ENCODE measurements around the gene HOXA5.

The HOXA5 gene

GRCh38 chr7:27109466-27110185 lies 33.9 kb downstream of the HOXA5 start:
- DNase-seq (ENCODE audit: low read depth in 4 of 4, low spot score in 1 of 4), result no peak

GRCh38 chr7:27108390-27109127 lies 34.9 kb downstream of the HOXA5 start:
- DNase-seq (ENCODE audit: low read depth in 4 of 4, low spot score in 1 of 4), result no peak

- DNase-seq (ENCODE audit: low read depth in 4 of 4, low spot score in 1 of 4), result no peak
Measured at GRCh38 chr7:27107391-27108381, 35.8 kb downstream of the HOXA5 start.

DNA sequence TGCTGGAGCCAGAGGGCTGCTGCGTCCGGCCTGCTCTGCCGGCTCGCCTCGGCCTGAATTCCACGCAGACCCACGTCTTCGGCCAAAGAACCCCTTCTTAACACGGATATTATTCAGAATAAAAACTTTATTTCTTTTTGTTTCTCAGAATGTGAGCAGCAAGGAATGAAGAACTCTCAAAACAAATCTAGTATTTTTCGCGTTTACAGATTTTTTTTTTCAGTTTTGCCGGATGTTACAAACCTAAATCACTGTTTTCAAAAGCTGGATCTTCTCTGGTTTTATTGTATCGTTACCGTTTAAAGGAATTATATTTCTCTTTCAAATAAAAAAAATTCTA lies 36.6 kb downstream of the HOXA5 start:
- DNase-seq (ENCODE audit: low read depth in 4 of 4, low spot score in 1 of 4), result no peak

DNA sequence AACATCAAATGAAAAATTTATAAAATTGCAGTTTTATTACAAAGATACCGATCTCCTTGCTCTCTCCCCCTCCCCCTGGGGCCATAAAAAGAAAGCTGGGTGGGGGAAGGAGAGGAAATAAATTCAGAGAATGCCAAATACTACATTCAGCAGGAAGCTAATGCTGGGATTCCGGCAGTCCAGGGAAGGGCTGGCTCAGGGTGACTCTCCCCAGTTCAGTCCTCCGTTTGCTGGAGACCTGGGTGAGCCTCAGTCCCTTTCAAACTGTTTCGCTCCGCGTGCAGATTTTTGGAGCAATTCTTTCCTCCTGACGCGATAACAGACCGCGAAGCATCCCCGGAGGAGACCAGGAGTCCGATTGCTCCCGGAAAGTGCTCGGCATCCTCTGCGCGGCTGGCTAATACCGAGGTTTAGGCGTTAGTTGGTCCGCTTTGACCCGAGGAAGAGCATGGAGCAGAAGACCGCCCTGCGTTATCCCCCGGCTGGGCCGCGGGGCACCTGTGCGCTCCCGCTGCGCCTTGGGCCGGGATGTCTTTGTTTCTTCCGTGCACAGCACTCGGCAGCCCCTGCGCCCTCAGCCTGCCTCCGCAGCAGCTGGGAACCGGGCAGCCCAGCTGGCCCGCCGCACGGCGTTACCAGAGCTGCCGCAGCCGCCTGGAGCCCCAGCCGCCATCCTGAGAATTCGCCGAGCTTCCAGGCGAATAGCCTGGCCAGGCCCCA lies 37.1 kb downstream of the HOXA5 start:
- DNase-seq (ENCODE audit: low read depth in 4 of 4, low spot score in 1 of 4), result no peak

GRCh38 chr7:27105301-27106031 lies 38.0 kb downstream of the HOXA5 start:
- no peak for DNase-seq (ENCODE audit: low read depth in 4 of 4, low spot score in 1 of 4)

DNA sequence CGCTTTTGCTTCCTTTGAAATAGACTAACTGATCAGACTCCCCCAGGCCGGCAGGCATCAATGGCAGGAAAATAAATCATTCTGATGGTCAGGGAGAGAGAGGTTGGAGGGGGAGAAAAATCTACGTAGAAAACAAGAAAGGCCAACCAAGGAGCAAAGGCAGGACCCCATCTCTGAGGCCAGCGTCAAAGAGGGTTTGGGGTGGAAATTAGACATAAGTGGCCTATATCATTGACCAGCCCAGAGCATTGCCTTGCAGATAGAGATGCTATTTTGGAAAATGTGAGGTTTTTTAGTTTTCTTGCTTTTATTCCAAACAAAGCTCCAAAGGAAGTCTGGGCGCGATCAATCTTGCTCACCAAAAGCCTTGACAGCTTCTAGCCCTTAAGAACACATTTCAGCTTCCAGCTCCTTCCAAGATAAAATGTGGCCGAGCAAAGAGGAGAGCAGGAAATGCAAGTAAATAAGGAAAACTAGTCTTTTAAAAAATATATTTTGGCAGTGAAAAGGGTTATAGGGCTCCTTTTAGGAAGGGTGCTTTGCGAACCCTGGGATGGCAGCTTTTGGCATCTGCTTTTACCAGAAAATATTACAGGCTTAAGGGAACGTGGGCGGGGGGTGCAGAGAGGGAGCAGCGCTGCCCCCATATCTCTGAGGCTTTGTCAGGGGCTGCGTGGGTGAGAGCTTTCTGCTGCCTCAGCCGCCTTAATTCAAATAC lies 39.0 kb downstream of the HOXA5 start:
- no peak for DNase-seq (ENCODE audit: low read depth in 4 of 4, low spot score in 1 of 4)

DNA sequence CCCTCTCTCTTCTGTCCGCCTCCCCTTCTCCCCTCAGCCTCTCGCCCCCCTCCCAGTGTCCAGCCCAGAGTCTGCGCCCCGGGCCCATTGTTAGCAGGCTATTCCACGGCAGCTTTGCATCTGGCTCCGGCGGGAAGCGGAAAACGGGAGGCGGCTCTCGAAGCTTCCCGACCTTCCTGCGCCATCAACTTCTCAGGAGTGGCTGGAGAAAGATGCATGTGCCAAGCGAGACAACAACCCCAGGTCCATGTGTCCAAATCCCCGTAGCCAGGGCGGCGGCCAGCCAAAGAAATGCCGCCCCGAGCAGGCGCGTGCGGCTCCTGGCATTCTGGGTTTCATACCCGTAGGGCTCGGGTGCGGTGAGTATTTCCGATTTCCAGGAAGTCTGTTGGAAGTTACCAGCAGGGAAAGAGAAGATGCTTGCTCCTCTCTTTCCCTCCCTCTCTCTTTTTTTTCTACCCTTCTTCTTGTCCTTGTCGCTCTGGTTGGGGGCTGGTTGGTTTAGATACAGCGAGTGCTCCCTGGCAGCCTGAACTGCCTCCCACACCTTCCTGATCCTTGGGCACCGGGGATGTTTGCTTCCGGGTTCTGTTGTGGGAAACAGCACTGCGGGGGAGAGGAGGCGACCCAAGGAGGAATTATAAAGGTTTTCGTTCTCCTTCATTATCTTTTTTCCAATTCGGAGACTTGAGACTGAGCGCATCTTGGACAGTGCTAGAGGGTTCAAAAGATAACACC lies 39.8 kb downstream of the HOXA5 start:
- DNase-seq (ENCODE audit: low read depth in 4 of 4, low spot score in 1 of 4), result no peak

DNA sequence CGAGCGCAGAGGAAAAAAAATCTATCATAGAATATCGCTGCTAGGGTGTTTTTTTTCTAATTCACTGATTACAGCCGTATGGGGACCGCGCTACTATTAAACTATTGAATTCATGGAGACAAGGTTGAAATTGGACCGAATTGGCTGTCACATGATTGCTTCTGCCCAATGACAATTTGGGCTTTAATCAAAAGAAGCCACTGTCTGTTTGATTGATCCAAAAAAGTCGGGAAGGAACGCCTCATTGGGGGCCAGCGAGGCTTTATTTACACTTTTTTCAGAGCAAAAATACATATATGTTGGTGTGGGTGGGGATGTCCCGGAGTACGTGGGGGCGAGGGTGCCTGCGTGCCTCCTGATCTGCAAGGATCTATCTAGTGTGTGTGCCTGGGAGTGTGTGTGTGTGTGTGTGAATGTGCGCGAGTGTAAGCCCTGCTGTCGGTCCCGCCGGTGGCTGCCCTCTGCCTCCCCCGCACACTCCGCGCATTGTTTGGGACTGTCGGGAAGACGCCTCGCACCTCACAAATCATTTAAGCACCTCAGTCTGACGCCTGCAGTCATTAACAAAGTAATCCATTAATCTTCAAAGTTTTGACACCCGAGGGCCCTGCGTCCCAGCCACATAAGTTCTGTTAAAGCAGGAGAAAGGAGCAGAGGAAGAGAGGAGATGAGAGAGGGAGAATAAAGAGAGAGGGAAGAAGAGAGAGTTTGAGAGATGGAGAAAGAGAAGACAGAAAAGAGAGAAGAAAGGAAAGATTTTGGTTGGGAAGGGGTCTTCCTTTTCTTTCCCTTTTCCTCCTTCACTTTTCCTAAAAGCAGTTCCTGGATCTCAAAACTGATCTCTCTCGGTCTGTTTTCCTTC lies 40.7 kb downstream of the HOXA5 start, which contains the start of gene HOXA2:
Gene HOXA2 (minus strand): TSS at position 103 of the 862 bp plus-strand sequence. CDS start 183 bp downstream, outside the sequence.
- DNase-seq (ENCODE audit: low read depth in 4 of 4, low spot score in 1 of 4), result no peak

- no peak for DNase-seq (ENCODE audit: low read depth in 4 of 4, low spot score in 1 of 4)
Measured at GRCh38 chr7:27101957-27102580, 41.4 kb downstream of the HOXA5 start.

- DNase-seq (ENCODE audit: low read depth in 4 of 4, low spot score in 1 of 4), result no peak
Measured at GRCh38 chr7:27101171-27101956, 42.1 kb downstream of the HOXA5 start.

DNA sequence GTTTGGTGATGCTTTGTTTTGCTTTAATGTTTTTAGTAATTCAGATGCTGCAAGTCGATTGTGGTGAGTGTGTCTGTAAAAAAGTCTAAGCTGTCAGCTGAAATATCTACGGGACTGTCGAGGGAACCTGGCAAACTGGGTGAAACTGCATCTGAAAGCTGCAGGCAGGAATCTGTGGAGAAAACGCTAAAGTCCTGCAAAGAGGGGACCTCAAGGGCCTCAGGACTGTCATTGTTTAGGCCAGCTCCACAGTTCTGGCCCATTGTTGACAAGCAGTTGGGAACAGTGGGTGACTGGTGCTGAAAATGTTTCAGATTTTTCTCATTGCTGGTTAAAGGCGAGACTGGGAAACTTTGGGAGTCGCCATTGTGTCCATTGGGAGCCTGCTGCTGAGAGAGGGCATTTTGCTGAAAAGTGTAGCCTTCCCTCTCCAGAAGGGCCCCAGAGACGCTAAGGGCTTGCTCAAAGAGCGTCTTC lies 42.7 kb downstream of the HOXA5 start:
- no peak for DNase-seq (ENCODE audit: low read depth in 4 of 4, low spot score in 1 of 4)

- DNase-seq (ENCODE audit: low read depth in 4 of 4, low spot score in 1 of 4), result no peak
Measured at GRCh38 chr7:27099453-27100370, 43.8 kb downstream of the HOXA5 start.

DNA sequence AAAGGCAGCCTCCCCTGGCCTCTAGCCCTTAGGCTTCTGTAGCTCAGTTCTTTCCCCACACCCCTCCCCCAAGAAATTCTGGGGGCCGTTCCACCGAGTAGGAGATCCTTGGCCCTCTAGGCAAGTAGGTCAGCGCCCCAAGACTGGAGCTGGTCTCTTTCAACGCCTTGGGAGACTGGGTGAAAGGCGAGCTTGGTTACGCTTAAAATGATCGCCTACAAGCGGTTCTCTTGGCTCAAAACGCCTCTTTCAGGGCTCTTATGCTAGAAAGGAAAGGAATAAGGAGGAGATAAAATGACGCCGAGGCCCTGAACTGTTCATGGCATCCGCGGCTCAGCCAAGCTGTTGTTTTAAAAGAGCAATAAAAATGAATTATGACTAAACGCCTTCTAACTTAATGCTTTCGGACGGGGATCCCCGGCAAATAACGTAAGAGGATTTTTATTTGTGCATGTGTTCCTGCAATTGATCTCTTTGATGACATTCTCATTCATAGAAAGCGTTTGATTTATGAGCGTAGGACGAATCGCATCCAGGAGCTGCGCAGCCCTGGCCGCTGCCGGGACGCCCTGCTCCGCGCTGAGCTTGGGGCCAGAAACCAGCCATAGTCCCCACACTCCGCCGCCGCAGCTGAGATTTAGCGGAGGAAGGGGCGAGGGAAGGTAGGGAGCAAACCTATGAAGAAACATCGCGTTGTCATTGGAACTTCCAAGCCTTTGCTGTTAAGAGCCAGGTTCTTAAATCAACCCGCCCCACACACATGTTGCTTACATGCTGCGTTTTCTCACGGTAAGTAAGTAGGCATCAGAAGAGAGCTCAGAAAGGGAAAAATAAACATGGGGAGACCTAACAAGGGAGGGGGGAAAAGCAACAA lies 44.7 kb downstream of the HOXA5 start:
- no peak for DNase-seq (ENCODE audit: low read depth in 4 of 4, low spot score in 1 of 4)

Data from stimulated activated CD4-positive, alpha-beta T cell treated with anti-CD3 and anti-CD28 coated beads, Interleukin-1b, Interleukin-23, amount 100 ng/mL, for 24 hours (primary cell).